Measurements from ENCODE around the gene COL4A6.

The COL4A6 gene

GRCh38 chrX:108271397-108271787, 166.8 kb downstream of the COL4A6 start:
- in situ Hi-C loops (cut with MboI; ENCODE audit: low pct_unique_long_range_greater_than_20kb, low sequenced_read_pairs, unreplicated experiment): no loop called here
- no peak for DNase-seq (ENCODE audit: low spot score)
- no peak for TF ChIP-seq CTCF (IDR thresholded peaks at IDR 0.05; ENCODE audit: extremely low read depth, insufficient read depth, missing control alignments)

GRCh38 chrX:108270739-108271396, 167.4 kb downstream of the COL4A6 start:
- no peak for TF ChIP-seq CTCF (IDR thresholded peaks at IDR 0.05; ENCODE audit: extremely low read depth, insufficient read depth, missing control alignments)
- no peak for DNase-seq (ENCODE audit: low spot score)
- in situ Hi-C loops (cut with MboI; ENCODE audit: low pct_unique_long_range_greater_than_20kb, low sequenced_read_pairs, unreplicated experiment): no loop called here

- no peak for TF ChIP-seq CTCF (IDR thresholded peaks at IDR 0.05; ENCODE audit: extremely low read depth, insufficient read depth, missing control alignments)
- DNase-seq (ENCODE audit: low spot score): no peak
- in situ Hi-C loops (cut with MboI; ENCODE audit: low pct_unique_long_range_greater_than_20kb, low sequenced_read_pairs, unreplicated experiment): no loop called here
Measured at GRCh38 chrX:108270280-108270679, 167.9 kb downstream of the COL4A6 start.

GRCh38 chrX:108268434-108269080, 169.7 kb downstream of the COL4A6 start:
- DNase-seq (ENCODE audit: low spot score): no peak
- TF ChIP-seq CTCF (IDR thresholded peaks at IDR 0.05; ENCODE audit: extremely low read depth, insufficient read depth, missing control alignments): no peak
- in situ Hi-C loops (cut with MboI; ENCODE audit: low pct_unique_long_range_greater_than_20kb, low sequenced_read_pairs, unreplicated experiment): no loop called here

GRCh38 chrX:108267557-108267956, 170.7 kb downstream of the COL4A6 start:
- DNase-seq (ENCODE audit: low spot score): no peak
- in situ Hi-C loops (cut with MboI; ENCODE audit: low pct_unique_long_range_greater_than_20kb, low sequenced_read_pairs, unreplicated experiment): no loop called here

GRCh38 chrX:108264376-108264775, 173.8 kb downstream of the COL4A6 start:
- TF ChIP-seq CTCF (IDR thresholded peaks at IDR 0.05; ENCODE audit: extremely low read depth, insufficient read depth, missing control alignments): no peak
- in situ Hi-C loops (cut with MboI; ENCODE audit: low pct_unique_long_range_greater_than_20kb, low sequenced_read_pairs, unreplicated experiment): no loop called here
- DNase-seq (ENCODE audit: low spot score): no peak

More at GRCh38 chrX:108267557-108267956, 170.7 kb downstream of the COL4A6 start:
- no peak for TF ChIP-seq CTCF (IDR thresholded peaks at IDR 0.05; ENCODE audit: extremely low read depth, insufficient read depth, missing control alignments)

Measured in GM13977 (cell line).